ENCODE data around the gene TRPM1.

DNA sequence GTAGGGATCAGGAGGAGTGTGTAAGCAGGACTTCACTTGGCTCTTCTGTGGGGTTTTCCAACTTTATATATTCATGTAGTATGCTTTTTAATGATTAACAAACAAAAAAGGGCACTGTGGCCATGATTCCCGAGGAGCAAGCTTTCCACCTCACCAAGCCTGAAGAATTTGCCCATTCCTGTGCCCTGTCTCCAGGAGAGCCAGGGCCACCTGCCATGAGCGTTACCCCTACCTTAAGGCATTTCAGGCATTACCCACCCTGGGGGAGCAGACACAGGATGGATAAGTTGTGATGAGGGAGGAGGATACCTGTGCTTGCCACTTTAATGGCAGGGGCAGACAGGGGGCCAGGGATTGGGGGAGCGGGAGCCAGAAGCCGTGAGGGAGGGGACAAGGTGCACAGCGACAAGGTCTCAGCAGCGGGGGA, 3.0 kb downstream of the TRPM1 start:
- TF ChIP-seq, protein P1, sequence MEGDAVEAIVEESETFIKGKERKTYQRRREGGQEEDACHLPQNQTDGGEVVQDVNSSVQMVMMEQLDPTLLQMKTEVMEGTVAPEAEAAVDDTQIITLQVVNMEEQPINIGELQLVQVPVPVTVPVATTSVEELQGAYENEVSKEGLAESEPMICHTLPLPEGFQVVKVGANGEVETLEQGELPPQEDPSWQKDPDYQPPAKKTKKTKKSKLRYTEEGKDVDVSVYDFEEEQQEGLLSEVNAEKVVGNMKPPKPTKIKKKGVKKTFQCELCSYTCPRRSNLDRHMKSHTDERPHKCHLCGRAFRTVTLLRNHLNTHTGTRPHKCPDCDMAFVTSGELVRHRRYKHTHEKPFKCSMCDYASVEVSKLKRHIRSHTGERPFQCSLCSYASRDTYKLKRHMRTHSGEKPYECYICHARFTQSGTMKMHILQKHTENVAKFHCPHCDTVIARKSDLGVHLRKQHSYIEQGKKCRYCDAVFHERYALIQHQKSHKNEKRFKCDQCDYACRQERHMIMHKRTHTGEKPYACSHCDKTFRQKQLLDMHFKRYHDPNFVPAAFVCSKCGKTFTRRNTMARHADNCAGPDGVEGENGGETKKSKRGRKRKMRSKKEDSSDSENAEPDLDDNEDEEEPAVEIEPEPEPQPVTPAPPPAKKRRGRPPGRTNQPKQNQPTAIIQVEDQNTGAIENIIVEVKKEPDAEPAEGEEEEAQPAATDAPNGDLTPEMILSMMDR (IDR thresholded peaks at IDR 0.05): no peak
- TF ChIP-seq POLR2A (IDR thresholded peaks at IDR 0.05): no peak
